Measurements from ENCODE around the gene C5orf22.

- TF ChIP-seq CTCF (conservative IDR thresholded peaks at IDR 0.05; ENCODE audit: low read depth, low read length) (no peak), CEBPB (IDR thresholded peaks at IDR 0.05; ENCODE audit: low read depth, low read length) (no peak), FOS (IDR thresholded peaks at IDR 0.05; ENCODE audit: low read depth, low read length) (no peak), CHD1 (IDR thresholded peaks at IDR 0.05; ENCODE audit: low read depth, low read length) (no peak)
Measured at GRCh38 chr5:31598640-31599611, 66.8 kb downstream of the C5orf22 start.
